Medulla oblongata (tissue), 1 donor: ENCODE measurements around the gene CES5A.
"Not testable (repeated sequence)": the region's sequence is repeated elsewhere in the genome, so short reads cannot be mapped to it uniquely, and the experiment has no call there.

Experiments used
- DNase-seq: peaks from one replicate; pipeline ENCODE4 v3.0.0-alpha.2; 2015; ENCODE audit errors: extremely low spot score

The CES5A gene

GRCh38 chr16:55829232-55829631 is 45.9 kb downstream of the CES5A start:
- DNase-seq = not testable (repeated sequence)

- no peak for DNase-seq
Observed at GRCh38 chr16:55828680-55829079, 46.5 kb downstream of the CES5A start.

GRCh38 chr16:55825115-55825728 is 50.0 kb downstream of the CES5A start:
- no peak for DNase-seq

GRCh38 chr16:55824473-55825000 is 50.6 kb downstream of the CES5A start:
- no peak for DNase-seq

GRCh38 chr16:55822280-55822810 is 52.8 kb downstream of the CES5A start:
- no peak for DNase-seq

GRCh38 chr16:55821210-55821609 is 54.0 kb downstream of the CES5A start:
- no peak for DNase-seq

GRCh38 chr16:55820615-55821014 is 54.6 kb downstream of the CES5A start:
- DNase-seq = no peak

GRCh38 chr16:55817236-55817912 is 57.8 kb downstream of the CES5A start:
- no peak for DNase-seq

GRCh38 chr16:55816222-55816621 is 59.0 kb downstream of the CES5A start:
- DNase-seq = not testable (repeated sequence)

- no peak for DNase-seq
Observed at GRCh38 chr16:55815320-55815719, 59.9 kb downstream of the CES5A start.

- DNase-seq = not testable (repeated sequence)
Observed at GRCh38 chr16:55814174-55814573, 61.0 kb downstream of the CES5A start.

GRCh38 chr16:55813730-55814129 is 61.4 kb downstream of the CES5A start:
- not testable (repeated sequence) for DNase-seq

GRCh38 chr16:55812951-55813350 is 62.2 kb downstream of the CES5A start:
- DNase-seq = no peak

GRCh38 chr16:55811811-55812210 is 63.4 kb downstream of the CES5A start:
- no peak for DNase-seq

- no peak for DNase-seq
Observed at GRCh38 chr16:55810451-55810961, 64.7 kb downstream of the CES5A start.

- DNase-seq = no peak
Observed at GRCh38 chr16:55809851-55810250, 65.3 kb downstream of the CES5A start.

- no peak for DNase-seq
Observed at GRCh38 chr16:55809386-55809785, 65.8 kb downstream of the CES5A start.

GRCh38 chr16:55808286-55808685 is 66.9 kb downstream of the CES5A start:
- DNase-seq = not testable (repeated sequence)

GRCh38 chr16:55805104-55805503 is 70.1 kb downstream of the CES5A start:
- not testable (repeated sequence) for DNase-seq

- DNase-seq = not testable (repeated sequence)
Observed at GRCh38 chr16:55803681-55804080, 71.5 kb downstream of the CES5A start.
